ENCODE measurements around the gene TBC1D22A.

The TBC1D22A gene

DNA sequence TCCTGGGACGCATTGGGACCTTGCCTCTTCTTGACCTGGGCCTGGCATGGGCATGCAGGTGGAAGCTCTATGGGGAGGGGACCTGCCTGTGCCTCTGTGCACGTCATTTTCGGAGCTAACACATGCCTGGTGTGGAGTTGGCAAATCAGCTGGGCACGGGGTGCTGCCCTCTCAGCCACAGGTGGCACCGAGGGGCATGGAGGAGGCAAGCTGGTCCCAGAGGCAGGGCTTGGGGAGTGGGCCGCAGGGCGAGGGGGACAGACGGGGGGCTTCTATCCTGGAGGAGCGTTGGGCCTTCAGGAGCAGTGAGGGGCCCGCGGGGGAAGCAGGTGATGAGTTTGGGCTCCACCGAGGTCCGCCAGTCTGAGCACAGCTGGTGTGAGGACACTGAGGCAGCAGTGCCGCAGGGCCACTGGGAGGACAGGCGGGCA is 362.0 kb downstream of the TBC1D22A start:
- Histone ChIP-seq H3K4me3 (no peak overlapping the region), H3K27ac (no peak overlapping the region)
- no peak for DNase-seq (ENCODE audit: low spot score)
- TF ChIP-seq, protein P1, sequence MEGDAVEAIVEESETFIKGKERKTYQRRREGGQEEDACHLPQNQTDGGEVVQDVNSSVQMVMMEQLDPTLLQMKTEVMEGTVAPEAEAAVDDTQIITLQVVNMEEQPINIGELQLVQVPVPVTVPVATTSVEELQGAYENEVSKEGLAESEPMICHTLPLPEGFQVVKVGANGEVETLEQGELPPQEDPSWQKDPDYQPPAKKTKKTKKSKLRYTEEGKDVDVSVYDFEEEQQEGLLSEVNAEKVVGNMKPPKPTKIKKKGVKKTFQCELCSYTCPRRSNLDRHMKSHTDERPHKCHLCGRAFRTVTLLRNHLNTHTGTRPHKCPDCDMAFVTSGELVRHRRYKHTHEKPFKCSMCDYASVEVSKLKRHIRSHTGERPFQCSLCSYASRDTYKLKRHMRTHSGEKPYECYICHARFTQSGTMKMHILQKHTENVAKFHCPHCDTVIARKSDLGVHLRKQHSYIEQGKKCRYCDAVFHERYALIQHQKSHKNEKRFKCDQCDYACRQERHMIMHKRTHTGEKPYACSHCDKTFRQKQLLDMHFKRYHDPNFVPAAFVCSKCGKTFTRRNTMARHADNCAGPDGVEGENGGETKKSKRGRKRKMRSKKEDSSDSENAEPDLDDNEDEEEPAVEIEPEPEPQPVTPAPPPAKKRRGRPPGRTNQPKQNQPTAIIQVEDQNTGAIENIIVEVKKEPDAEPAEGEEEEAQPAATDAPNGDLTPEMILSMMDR (IDR thresholded peaks at IDR 0.05): no peak

DNA sequence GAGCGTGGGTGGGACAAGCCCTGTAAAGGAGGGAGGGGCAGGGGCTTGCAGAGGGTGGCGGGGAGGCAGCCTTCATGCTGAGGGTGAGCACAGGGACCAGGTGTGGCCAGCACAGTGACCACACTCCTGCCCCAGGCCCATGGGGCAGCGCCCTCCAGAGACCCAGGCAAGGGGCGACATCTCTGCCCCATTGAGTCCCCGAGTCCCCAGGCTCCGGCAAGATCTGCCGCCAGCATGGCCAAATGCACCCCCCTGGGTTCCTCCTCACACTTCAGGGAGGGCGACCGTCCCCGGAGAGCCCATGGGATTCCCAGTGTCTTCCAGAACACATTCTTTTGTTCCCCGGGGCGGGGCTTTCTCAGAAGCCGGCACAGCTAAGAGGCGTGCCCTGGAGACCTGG is 362.5 kb downstream of the TBC1D22A start:
- no peak for DNase-seq (ENCODE audit: low spot score)
- no peak overlapping the region for H3K4me3 ChIP-seq
- no peak overlapping the region for H3K27ac ChIP-seq
- TF ChIP-seq, protein P1 (IDR thresholded peaks at IDR 0.05): no peak

GRCh38 chr22:47125603-47126002 is 363.2 kb downstream of the TBC1D22A start:
- no peak for DNase-seq (ENCODE audit: low spot score)
- H3K4me3 ChIP-seq: no peak overlapping the region
- H3K27ac ChIP-seq: no peak overlapping the region
- TF ChIP-seq, protein P1 (IDR thresholded peaks at IDR 0.05): no peak

- Histone ChIP-seq H3K4me3 (no peak overlapping the region), H3K27ac (no peak overlapping the region)
- TF ChIP-seq, protein P1 (IDR thresholded peaks at IDR 0.05): no peak
- DNase-seq (ENCODE audit: low spot score): no peak
Observed at GRCh38 chr22:47126344-47126811, 363.9 kb downstream of the TBC1D22A start.

DNA sequence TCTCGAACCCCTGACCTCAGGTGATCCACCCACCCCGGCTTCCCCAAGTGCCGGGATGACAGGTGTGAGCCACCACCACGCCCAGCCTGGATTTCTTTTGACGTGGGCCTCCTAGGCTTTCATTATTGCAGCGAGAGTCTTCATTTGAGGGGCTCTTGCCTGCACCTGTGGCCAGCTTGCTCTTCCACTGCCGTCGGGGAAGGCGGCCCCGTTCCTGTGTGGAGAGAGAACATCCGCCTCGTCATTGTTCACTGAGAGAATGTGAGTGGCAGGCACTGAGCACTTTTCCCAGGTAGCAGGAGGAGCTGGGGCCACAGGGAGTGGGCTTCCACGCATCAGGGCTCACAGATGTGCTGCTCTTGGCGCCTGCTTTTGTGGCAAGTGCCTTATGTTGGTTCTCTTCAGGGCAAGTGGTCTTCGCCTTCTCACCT is 365.0 kb downstream of the TBC1D22A start:
- TF ChIP-seq, protein P1 (IDR thresholded peaks at IDR 0.05): no peak
- Histone ChIP-seq H3K27ac (no peak overlapping the region), H3K4me3 (no peak overlapping the region)
- DNase-seq (ENCODE audit: low spot score): no peak

GRCh38 chr22:47128216-47128615 is 365.8 kb downstream of the TBC1D22A start:
- DNase-seq (ENCODE audit: low spot score): no peak
- no peak overlapping the region for H3K4me3 ChIP-seq
- TF ChIP-seq, protein P1 (IDR thresholded peaks at IDR 0.05): no peak

GRCh38 chr22:47128622-47129215 is 366.3 kb downstream of the TBC1D22A start:
- TF ChIP-seq, protein P1 (IDR thresholded peaks at IDR 0.05): no peak
- Histone ChIP-seq H3K4me3 (no peak overlapping the region), H3K27ac (no peak overlapping the region)
- DNase-seq (ENCODE audit: low spot score): no peak

More at GRCh38 chr22:47128216-47128615, 365.8 kb downstream of the TBC1D22A start:
- H3K27ac ChIP-seq: no peak overlapping the region
